Measurements from ENCODE around the gene RMND5B.
A peak's percentile ranks its signal among the peaks of the same experiment; 100 is the strongest.
"Not testable (repeated sequence)": the region's sequence is repeated elsewhere in the genome, so short reads cannot be mapped to it uniquely, and the experiment has no call there.

RMND5B gene, protein sequence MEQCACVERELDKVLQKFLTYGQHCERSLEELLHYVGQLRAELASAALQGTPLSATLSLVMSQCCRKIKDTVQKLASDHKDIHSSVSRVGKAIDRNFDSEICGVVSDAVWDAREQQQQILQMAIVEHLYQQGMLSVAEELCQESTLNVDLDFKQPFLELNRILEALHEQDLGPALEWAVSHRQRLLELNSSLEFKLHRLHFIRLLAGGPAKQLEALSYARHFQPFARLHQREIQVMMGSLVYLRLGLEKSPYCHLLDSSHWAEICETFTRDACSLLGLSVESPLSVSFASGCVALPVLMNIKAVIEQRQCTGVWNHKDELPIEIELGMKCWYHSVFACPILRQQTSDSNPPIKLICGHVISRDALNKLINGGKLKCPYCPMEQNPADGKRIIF

DNA sequence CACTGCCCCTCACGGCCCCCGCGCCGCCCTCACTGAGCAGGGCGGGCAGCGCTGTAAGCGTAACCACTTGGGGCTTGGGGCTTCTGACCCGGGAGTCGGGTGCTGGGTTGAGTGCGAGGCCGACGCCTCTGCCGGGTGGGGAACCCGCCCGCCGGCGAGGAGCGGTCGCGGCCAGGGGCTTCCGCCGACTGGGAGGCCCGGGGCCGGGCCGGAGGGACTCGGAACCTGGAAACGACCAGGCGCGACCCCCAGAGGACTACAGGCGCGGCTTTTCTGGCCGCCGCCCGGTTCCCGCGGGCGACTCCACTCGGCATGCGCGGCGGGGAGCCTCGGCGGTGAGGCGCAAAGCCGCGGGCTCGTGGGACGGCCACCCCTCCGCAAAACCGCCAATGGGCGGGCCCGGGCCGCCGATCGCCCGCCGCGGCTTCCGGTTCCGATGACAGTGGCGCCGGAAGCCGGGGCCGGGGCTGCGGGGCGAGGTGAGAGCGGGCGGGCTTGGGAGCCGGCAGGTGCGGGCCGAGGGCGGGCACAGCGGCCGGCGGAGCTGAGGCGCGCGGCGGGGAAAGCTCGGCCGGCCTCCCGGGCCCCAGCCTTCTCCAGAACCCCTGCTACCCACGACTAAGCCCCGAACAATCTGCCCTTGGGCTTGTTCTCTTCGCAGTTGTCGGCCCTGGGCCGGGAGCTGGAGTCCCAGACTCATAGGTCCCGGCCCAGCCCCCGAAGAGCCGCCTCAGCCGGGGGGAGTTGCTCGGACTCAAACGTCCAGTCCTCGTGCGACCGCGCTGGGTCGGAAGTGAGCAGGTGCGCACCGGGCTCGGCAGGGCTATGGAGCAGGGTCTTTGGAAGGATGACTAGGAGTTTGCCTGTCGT, at the start of gene RMND5B:
TSS of gene RMND5B (plus strand) at position 439 of the 870 bp plus-strand sequence. CDS start 7,106 bp downstream, outside the sequence.
- peak; percentile 96 for DNase-seq (ENCODE audit: low spot score)

DNA sequence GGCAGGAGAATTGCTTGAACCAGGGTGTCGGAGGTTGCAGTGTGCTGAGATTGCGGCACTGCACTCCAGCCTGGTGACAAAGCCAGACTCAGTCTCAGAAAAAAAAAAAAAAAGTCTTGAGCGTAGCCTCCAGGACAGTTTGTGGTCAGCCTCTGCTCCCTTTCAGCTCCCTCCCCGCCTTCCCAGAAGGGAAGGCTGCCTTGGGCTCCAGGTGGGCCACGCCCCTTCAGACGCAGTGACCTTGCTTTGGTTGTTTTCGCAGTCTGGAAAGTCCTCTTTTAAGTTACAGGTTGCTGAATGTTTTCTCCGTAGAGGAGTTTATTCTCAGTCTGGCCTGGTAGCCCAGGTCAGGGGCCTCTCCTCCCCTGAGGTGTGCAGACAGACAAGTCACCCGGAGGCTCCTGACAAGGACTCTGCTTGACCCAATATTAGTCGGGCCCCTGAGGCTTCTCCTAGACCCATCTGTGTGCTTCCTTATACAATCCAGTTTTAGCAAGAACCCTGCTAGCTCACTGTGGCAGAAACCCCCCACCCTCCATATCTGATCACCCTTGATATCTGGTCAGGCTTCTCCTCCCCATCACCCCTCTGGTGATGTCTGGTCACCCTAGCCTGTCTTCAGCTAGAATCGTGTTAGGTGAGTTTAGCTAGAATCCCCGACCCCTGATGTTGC, 49.1 kb upstream of the RMND5B start:
- no peak for DNase-seq (ENCODE audit: low spot score)

DNA sequence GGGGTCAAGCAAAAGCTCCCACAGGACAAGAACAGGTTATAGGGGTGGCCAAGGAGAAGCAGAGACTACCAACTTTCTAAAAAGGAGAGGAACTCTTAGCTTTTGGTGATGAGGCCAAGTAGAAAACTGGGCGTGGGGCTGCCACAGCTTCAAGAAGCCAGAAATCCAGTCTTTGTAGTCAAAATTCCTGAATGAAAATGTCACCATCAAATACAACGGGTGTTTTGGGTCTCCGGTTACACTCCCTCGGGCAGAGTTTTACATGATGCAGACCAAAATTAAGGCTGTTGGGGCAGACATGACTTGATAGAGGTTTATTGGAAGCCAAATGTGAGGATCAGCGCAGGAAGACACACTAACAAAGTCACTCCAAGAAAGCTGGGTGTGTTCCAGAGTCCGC, 46.9 kb upstream of the RMND5B start:
- DNase-seq (ENCODE audit: low spot score), result no peak

DNA sequence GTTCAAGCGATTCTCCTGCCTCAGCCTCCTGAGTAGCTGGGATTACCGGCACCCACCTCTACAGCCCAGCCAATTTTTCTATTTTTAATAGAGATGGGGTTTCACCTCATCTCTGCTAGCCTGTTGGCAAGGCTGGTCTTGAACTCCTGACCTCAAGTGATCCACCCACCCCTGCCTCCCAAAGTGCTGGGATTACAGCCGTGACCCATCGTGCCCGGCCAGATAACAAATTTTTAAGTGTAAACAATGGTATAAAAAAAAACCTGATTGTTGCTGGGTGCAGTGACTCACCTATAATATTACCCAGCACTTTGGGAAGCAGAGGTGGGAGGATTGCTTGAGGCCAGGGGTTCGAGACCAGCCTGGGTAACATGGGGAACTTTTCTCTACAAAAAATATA, 45.5 kb upstream of the RMND5B start:
- no peak for DNase-seq (ENCODE audit: low spot score)

DNA sequence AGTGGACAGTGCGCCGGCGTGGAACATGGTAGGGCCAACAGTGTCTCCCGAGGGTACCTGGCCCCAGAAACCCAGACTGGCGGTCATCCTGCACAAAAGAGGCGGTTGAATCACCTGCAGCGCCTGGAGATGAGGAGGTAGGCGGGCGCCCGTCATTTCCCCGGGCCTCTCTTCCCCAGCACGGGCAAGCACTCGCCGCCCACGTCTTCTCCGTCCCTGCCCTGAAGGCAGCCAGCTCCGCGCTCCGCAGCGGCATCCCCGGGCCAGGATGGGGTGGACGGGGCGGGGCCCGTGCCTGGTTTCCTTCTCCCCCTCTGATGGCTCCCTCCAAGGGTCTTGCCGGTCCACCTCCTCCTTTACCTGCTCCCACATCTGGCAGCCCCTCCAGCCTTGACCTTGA, 44.5 kb upstream of the RMND5B start:
- no peak for DNase-seq (ENCODE audit: low spot score)

DNA sequence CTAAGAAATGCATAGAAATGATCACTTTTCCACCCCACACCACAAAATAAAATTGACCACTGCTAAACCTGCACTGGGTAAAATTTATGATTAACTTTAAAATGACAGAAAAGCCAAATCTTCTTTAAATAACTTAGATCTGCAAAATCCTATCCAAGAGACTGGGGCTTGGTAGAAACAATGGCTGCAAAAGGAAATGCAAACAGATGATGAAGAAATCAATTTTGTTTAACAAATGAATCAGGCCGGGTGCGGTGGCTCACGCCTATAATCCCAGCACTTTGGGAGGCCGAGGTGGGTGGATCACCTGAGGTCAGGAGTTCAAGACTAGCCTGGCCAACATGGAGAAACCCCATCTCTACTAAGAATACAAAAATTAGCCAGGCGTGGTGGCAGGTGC, 43.6 kb upstream of the RMND5B start:
- not testable (repeated sequence) for DNase-seq (ENCODE audit: low spot score)

DNA sequence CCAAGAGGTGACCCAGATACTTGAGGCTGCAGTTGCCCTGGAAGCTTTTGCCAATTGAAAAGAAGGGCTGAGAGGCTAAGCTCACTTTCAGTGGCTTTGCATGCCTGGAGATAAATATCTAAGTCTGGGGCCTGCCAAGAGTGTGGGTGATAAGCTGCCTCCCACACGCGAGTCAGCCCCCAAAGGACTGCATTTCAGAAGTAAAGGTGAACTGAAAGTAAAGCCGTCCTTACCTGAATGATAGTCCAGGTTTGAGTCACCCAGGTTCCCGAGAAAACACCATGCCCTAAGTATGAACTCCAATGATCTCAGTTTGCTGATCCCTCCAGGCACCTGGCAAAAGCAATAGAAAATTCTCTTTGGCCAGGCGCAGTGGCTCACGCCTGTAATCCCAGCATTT, 40.0 kb upstream of the RMND5B start:
- DNase-seq (ENCODE audit: low spot score), result no peak

DNA sequence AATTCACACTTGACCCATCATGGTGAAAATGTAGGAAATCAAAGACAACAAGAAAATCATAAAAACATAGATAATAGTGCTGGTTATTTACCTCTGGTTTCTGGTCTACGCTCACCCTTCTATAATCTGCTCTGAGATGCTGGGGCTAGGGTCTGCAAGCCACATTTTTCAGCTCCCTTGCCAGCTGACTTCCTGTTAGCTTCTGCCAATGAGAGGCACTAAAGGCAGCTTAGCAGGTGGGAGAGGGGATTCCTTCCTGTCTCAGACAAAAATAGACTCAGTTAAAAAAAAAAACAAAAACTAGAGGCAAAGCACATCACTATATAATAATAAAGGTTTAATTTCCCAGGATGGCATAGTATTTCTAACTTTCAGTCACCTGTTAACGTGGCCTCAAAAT, 37.7 kb upstream of the RMND5B start:
- no peak for DNase-seq (ENCODE audit: low spot score)

DNA sequence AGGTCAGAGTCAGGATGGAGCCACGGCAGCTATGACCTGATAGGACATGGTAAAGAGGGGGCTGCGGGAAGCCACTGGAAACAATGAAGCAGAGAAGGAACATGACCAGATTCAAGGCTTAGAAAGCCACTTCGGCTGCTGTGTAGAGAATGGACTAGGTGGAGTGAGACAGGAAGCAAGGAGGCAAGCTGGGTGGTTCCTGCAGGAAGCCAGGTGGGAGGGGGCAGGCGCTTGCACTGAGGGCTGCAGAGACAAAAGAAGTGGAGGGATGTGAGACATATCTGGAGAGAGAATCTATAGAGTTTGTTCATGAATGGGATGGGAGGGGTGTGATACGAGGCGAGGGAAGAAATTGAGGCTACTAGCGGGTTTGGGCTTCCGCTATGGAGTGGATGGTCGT, 36.5 kb upstream of the RMND5B start:
- no peak for DNase-seq (ENCODE audit: low spot score)

DNA sequence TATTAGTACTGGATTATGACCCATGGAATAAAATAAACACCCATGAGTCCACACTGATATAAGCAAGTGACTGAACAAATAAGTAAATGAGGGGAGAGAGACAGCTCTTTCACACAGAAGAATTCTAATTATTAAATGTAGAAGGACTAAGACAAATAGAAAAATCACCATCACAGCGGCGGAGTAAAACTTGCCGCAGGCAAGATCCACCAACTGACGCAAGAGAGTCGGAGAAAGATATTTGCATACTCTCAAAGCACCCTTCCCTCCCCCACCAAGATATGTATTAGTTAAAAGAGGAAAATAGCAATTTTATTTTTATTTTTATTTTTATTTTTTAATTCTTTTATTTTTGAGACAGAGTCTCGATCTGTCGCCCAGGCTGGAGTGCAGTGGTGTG, 32.1 kb upstream of the RMND5B start:
- DNase-seq (ENCODE audit: low spot score), result no peak

DNA sequence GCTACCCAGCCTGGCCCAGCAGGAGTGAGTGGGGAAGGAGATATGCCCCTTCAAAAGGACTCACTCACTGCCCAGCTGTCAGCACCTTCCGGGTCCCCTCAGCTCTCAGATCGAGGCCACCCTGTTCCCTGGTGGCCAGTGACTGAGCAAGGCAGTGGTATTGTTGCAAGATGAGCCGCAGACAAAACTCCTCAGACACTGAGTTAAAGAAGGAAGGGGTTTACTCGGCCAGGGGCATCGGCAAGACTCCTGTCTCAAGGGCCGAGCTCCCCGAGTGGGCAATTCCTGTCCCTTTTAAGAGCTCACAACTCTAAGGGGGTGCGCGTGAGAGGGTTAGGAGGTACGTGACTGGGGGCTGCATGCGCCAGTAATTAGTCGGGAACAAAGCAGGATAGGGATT, 27.2 kb upstream of the RMND5B start:
- DNase-seq (ENCODE audit: low spot score), result no peak

DNA sequence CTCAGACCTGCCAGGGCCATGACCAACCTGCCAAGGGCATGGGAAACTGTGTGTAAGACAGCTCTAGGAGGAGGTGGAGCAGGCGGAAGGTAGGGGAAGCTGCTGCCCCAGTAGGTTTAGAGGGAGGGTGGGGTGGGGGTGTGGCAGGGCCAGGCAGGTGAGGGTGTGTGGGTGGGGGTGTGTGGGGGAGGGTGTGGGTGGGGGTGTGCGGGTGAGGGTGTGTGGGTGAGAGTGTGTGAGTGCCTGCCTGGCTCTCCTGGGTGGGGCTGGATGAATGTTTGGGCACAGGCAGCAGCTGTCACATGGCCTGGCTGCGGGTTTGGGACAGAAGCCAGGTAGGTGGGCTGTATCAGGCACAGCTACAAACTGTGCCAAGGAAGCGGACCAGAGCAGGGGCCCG, 26.3 kb upstream of the RMND5B start:
- DNase-seq (ENCODE audit: low spot score), result no peak

DNA sequence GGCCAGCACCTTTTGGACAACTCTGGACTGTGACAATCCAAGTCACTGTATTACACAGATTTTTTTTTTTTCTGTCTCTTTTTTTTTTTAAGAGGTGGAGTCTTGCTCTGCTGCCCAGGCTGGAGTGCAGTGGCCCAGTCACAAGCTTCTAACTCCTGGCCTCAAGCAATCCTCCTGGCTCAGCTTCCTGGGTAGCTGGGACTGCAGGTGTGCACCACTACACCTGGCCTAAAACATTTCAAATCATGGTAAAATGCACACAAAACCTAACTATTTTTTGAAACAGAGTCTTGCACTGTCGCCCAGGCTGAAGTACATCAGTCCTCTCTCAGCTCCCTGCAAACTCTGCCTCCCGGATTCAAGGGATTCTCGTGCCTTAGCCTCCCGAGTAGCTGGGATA, 24.7 kb upstream of the RMND5B start:
- DNase-seq (ENCODE audit: low spot score), result no peak

DNA sequence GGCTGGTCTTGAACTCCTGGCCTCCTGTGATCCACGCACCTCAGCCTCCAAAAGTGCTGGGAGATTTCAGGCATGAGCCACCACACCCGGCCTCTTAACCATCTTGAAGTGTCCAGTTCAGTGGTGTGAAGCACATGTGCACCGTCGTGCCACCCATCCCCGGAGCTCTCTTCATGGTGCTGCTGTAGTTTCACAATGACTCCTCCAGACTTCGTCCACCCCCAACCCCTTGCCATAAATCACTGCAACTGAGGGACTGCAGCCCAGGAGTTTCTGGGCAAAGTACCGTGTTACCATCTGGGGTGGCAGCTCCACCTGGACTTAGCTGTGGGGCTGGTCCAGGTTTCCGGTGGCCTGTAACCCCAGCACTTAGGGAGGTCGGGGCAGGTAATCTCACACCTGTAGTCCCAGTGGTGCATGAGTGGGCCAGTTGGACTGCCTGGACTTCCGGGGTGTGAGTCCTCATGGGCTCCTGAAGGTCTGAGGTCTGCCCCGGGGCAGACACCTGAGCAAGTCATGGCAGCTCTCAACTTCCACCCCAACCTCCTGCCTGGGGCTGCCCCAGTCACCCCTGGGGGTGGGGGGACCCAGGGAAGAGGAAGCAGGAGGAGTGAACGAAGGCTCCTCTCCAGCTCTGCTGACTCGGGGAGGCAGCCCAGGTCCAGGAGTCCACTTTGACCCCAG, 24.1 kb upstream of the RMND5B start:
- no peak for DNase-seq (ENCODE audit: low spot score)

DNA sequence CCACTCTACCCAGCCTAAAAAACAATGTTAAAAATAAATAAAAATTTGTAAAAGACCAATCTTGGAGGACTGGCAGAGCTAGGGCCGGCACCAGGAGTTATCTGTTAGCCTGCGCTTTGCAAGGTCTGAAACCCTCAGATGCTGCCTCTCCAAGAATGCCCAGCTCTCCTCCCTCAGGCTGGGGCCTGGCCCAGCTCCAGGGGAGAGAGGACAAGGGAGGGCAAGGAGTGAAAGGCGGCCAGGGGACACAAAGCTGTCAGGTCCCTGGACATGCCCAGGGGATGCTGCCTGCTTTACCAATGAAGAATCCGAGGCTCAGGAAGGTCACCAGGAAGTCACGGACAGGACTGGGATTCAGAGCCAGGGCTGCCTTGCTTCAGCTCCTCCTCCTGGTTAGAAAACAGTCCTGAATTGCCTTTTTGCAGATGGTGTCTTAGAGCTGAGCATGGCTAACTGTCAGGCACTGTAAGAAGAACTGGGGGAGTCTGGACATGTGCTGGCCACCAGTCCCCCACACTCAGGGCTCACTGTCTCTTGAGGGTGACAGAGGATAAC, 23.0 kb upstream of the RMND5B start:
- DNase-seq (ENCODE audit: low spot score), result no peak

DNA sequence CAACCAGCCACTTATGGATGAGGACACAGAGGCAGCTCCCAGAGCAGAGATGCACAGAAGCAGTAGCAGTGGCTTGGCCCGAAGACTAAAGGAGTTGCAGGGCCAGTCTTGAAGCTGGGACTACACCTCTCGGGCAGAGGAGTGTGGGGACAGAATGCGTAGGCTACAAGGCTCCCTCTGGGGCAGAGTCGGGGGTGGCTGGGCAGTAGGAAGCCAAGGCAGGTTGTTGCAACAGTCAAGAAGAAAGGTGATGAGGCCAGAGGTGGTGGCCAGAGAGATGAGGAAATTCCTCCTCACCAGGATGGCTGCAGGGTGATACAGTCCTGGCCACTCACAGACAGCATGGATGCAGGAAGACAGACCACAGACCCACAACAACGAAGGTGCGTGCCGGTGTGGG, 22.4 kb upstream of the RMND5B start:
- DNase-seq (ENCODE audit: low spot score), result no peak

DNA sequence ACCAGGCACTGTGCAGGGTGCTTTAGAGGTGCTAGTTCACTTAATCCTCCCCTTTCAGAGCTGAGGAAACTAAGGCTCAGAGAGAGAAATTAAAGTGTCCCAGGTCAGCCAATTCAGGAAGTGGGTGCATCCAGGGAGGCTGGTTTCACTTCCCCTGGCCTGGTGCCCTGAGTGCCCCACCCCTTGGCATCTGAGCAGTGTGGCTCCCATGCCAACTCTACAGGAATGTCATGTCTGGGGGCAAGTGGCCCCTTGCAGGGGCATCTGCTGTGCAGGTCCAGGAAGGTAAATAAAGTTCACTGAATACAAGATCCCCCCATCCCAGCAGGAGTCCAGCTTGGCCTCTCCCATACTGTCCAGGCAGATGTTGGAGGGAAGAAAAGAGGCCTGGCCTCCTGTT, 21.8 kb upstream of the RMND5B start:
- no peak for DNase-seq (ENCODE audit: low spot score)

DNA sequence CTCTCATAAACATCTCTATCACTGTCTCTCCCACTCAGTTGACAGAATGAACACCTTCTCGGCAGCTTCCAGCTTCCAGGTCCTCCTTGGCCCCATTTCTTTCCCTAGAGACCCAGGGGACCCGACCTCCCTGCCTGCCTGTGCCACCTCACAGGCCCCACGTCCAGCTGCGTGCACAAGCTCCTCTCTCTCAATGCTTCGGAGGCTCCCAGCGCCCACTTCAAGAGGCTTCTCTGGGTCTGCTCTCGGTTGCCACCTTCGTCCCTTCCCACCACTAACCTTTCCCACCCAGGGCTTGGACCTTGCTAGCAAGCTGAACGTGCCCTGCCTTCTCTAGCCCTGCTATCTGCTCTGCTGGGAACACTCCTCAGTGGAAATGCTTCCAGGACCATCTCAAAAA, 20.3 kb upstream of the RMND5B start:
- DNase-seq (ENCODE audit: low spot score), result no peak

DNA sequence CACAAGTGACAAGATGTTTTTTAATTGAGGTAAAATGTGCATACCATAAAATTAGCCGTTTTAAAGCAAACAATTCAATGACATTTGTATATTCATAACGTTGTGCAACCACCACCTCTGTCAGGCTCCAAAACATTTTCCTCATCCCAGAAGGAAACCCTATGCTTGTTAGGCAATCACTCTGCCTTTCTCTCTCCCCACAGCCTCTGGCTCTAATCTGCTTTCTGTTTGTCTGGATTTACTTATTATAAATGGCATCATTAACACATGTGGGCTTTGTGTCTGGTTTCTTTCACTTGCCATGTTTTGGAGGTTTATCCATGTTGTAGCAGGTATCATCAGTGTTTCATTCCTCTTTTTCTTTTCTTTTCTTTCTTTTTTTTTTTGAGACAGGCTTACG, 18.9 kb upstream of the RMND5B start:
- DNase-seq (ENCODE audit: low spot score), result no peak

DNA sequence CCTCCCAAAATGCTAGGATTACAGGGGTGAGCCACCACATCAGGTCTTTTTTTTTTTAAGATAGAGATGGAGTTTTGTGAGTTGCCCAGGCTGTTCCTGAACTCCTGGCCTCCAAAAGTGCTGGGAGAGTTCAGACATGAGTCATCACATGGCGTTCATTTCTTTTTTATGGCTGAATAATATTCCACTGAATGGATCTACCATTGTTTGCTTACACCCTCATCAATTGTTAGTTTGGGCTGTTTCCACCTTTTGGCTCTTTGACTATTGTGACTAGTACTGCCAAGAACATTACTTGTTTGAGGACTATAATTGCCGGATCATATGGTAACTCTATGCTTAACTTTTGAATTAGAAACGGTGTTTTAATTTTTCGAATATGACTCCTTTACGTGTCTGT, 18.3 kb upstream of the RMND5B start:
- no peak for DNase-seq (ENCODE audit: low spot score)

DNA sequence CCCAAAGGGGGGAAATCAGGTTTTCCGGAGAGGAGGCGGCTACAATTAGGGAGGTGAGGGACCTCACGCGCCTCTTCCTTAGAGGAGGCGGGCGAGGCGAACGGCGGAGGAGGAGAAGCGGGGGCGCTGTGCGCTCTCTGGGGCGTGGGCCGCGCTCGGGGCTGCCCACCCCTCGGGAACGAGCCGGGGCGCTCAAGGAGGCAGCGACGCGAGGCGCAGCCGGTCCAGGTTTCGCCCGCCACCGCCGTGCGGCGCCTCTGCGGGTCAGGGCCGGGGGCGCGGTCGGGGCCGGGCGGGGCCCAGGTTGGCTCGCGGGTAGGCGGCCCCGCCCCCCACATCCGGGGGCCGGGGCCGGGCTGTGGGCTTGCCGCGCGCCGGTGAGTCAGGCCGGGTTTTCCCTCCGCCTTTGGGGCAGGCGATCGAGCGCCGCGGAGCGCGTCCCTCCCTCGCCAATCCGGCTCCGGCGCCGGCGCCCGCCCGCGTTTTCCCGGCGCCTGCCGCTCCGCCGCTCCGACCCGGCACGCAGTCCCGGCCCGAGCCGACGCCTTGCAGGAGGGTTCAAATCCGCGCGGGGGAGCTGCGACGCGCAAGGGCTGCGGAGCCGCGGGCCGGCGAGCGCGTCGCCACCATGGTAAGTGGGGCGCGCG, 17.6 kb upstream of the RMND5B start, which contains the start of gene N4BP3:
TSS of gene N4BP3 (plus strand) at position 392 of the 647 bp plus-strand sequence. CDS start 6,052 bp downstream, outside the sequence.
- DNase-seq (ENCODE audit: low spot score), result peak; percentile 91

Data from D341Med (cell line).